Neural cell (in vitro differentiated cells): ENCODE results near the gene TUBA8. TPM values are rescaled to one million over a fixed set of nuclear protein-coding genes. Genes with fewer than 3 reads are reported as not detected.

Experiments
- H2AFZ ChIP-seq: fragments of 200-600, 300-800 bp; sonication (generic), shearing (Covaris generic); 2 replicates; pipeline ENCODE4 v1.6.0; 2014; ENCODE audit warnings: low read depth, mild to moderate bottlenecking, antibody characterized with exemption, low read length, moderate library complexity
- H3F3A ChIP-seq: fragments of 200-600 bp; shearing (Covaris generic); 2 replicates; pipeline ENCODE4 v1.6.1; 2016; ENCODE audit warnings: mild to moderate bottlenecking, moderate library complexity, mixed read lengths, antibody characterized with exemption, low read length; ENCODE audit not compliant: insufficient read depth, poor library complexity, severe bottlenecking
- H3K27ac ChIP-seq: fragments of 200-600, 300-800 bp; sonication (generic), shearing (Covaris generic); 2 replicates; pipeline ENCODE4 v1.5.1; 2014; ENCODE audit warnings: mild to moderate bottlenecking, low read length, moderate library complexity
- H3K27me3 ChIP-seq: fragments of 300-800, 200-600 bp; sonication (generic), shearing (Covaris generic); 2 replicates; pipeline ENCODE4 v1.6.0; 2014; ENCODE audit warnings: mild to moderate bottlenecking, low read depth, low read length, moderate library complexity; ENCODE audit not compliant: insufficient read depth
- H3K36me3 ChIP-seq: fragments of 300-800, 200-600 bp; sonication (generic), shearing (Covaris generic); 2 replicates; pipeline ENCODE4 v1.5.1; 2014; ENCODE audit warnings: mild to moderate bottlenecking, antibody characterized with exemption, low read length, moderate library complexity; ENCODE audit not compliant: insufficient read depth
- H3K4me2 ChIP-seq: fragments of 300-800, 200-600 bp; sonication (generic), shearing (Covaris generic); 2 replicates; pipeline ENCODE4 v1.6.0; 2014; ENCODE audit warnings: mild to moderate bottlenecking, low read length
- H3K4me3 ChIP-seq: fragments of 300-800, 200-600 bp; sonication (generic), shearing (Covaris generic); 2 replicates; pipeline ENCODE4 v1.5.1; 2014; ENCODE audit warnings: mild to moderate bottlenecking, low read length, moderate library complexity
- H3K79me2 ChIP-seq: fragments of 200-600 bp; shearing (Covaris generic); replicated peaks from 2 replicates; pipeline ENCODE4 v1.6.0; 2014; ENCODE audit warnings: mild to moderate bottlenecking, low read length, moderate library complexity; ENCODE audit not compliant: insufficient read depth
- H3K9ac ChIP-seq: fragments of 300-800, 200-600 bp; sonication (generic), shearing (Covaris generic); 2 replicates; pipeline ENCODE4 v1.6.1; 2016; ENCODE audit warnings: mild to moderate bottlenecking, low read length, mixed read lengths
- H3K9me2 ChIP-seq: fragments of 200-600 bp; shearing (Covaris generic); 2 replicates; pipeline ENCODE4 v1.6.1; 2016; ENCODE audit warnings: mild to moderate bottlenecking, low read length, mixed read lengths; ENCODE audit not compliant: insufficient read depth
- H3K9me3 ChIP-seq: fragments of 200-600, 300-800 bp; sonication (generic), shearing (Covaris generic); 2 replicates; pipeline ENCODE4 v1.6.1; 2016; ENCODE audit warnings: mild to moderate bottlenecking, mixed run types, low read length, moderate library complexity, mixed read lengths
- H4K20me1 ChIP-seq: fragments of 200-600 bp; shearing (Covaris generic); 2 replicates; pipeline ENCODE4 v1.6.1; 2016; ENCODE audit warnings: mild to moderate bottlenecking, mixed run types; ENCODE audit not compliant: insufficient read depth
- EP300 ChIP-seq: fragments of 450-650 bp; conservative IDR thresholded peaks from 2 replicates; pipeline ENCODE4 v1.6.1; 2014; ENCODE audit warnings: antibody characterized with exemption, mild to moderate bottlenecking, moderate library complexity; ENCODE audit not compliant: poor library complexity, severe bottlenecking
- EZH2 ChIP-seq: fragments of 200-600, 300-800 bp; shearing (Covaris generic), sonication (generic); IDR thresholded peaks from 2 replicates; pipeline ENCODE4 v1.6.1; 2014; ENCODE audit warnings: antibody characterized with exemption, low read length, borderline replicate concordance, mild to moderate bottlenecking; ENCODE audit not compliant: insufficient read depth, poor library complexity, severe bottlenecking
- MXI1 ChIP-seq: fragments of 450-650 bp; conservative IDR thresholded peaks from 2 replicates; pipeline ENCODE4 v1.6.1; 2014; ENCODE audit warnings: antibody characterized with exemption, mild to moderate bottlenecking; ENCODE audit not compliant: poor library complexity, severe bottlenecking
- POLR2AphosphoS5 ChIP-seq: IDR thresholded peaks from 2 replicates; pipeline ENCODE4 v1.6.1; 2012
- RAD21 ChIP-seq: fragments of 450-650 bp; conservative IDR thresholded peaks from 2 replicates; pipeline ENCODE4 v1.6.1; 2014; ENCODE audit warnings: antibody characterized with exemption, mild to moderate bottlenecking, moderate library complexity
- SMC3 ChIP-seq: fragments of 450-650 bp; conservative IDR thresholded peaks from 2 replicates; pipeline ENCODE4 v1.6.1; 2014; ENCODE audit warnings: antibody characterized with exemption, mild to moderate bottlenecking, moderate library complexity; ENCODE audit not compliant: poor library complexity
- TAF1 ChIP-seq: IDR thresholded peaks from 2 replicates; pipeline ENCODE4 v1.6.1; 2012; ENCODE audit warnings: low read depth
- polyA plus RNA-seq: library from polyadenylated mRNA; depleted of rRNA; stranded (reverse); fragments of >200 nt; gene quantifications from 2 replicates; pipeline ENCODE4 v1.2.3, GENCODE V29; 2014
- TF ChIP-seq, protein P1 (sequence below): fragments of 450-650 bp; IDR thresholded peaks from 2 replicates; pipeline ENCODE4 v1.5.1; 2014; ENCODE audit warnings: antibody characterized with exemption, mild to moderate bottlenecking, moderate library complexity; ENCODE audit not compliant: poor library complexity, severe bottlenecking
- TF ChIP-seq, protein P2 (sequence below): IDR thresholded peaks from 2 replicates; pipeline ENCODE4 v1.6.1; 2012; ENCODE audit warnings: borderline replicate concordance

The TUBA8 gene
- polyA plus RNA-seq, 1 donor from 2014 or later = 1.8 TPM

DNA sequence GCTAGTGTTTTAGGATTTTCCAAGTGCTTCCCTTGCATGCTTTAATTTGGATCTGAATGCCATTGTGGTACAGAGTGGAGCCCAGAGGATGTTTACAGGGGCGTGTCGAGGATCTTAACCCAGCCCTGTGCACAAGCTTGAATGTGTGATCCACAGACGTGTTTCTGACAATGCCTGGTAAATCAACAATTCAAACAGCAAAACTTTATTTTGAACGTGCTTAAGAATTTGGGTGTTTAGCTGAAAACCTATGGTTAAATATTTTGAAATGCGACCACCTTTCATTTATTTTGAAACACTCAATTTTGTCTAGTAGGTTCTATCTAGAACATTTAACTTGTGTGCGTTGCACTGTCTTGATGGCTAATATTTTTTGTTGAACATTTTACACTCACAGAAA lies 1.8 kb downstream of the TUBA8 start:
- Histone ChIP-seq H3K9me3 (no peaks in the 10 kb centered on the region), H3K4me3 (no peak overlapping the region), H3K4me2 (no peak overlapping the region), H3K27me3 (peaks cover 27% of the 10 kb centered on the region), H3F3A (no peaks in the 10 kb centered on the region), H3K27ac (no peak overlapping the region), H3K36me3 (no peaks in the 10 kb centered on the region), H2AFZ (no peak overlapping the region), H3K9ac (no peak overlapping the region), H3K79me2 (no peaks in the 10 kb centered on the region), H3K9me2 (no peaks in the 10 kb centered on the region), H4K20me1 (no peaks in the 10 kb centered on the region)
- TF ChIP-seq SMC3 (no peak), MXI1 (no peak), RAD21 (no peak), EZH2 (no peak), EP300 (no peak), POLR2AphosphoS5 (no peak), TAF1 (no peak)
- TF ChIP-seq, protein P1, sequence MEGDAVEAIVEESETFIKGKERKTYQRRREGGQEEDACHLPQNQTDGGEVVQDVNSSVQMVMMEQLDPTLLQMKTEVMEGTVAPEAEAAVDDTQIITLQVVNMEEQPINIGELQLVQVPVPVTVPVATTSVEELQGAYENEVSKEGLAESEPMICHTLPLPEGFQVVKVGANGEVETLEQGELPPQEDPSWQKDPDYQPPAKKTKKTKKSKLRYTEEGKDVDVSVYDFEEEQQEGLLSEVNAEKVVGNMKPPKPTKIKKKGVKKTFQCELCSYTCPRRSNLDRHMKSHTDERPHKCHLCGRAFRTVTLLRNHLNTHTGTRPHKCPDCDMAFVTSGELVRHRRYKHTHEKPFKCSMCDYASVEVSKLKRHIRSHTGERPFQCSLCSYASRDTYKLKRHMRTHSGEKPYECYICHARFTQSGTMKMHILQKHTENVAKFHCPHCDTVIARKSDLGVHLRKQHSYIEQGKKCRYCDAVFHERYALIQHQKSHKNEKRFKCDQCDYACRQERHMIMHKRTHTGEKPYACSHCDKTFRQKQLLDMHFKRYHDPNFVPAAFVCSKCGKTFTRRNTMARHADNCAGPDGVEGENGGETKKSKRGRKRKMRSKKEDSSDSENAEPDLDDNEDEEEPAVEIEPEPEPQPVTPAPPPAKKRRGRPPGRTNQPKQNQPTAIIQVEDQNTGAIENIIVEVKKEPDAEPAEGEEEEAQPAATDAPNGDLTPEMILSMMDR = no peak
- TF ChIP-seq, protein P2, sequence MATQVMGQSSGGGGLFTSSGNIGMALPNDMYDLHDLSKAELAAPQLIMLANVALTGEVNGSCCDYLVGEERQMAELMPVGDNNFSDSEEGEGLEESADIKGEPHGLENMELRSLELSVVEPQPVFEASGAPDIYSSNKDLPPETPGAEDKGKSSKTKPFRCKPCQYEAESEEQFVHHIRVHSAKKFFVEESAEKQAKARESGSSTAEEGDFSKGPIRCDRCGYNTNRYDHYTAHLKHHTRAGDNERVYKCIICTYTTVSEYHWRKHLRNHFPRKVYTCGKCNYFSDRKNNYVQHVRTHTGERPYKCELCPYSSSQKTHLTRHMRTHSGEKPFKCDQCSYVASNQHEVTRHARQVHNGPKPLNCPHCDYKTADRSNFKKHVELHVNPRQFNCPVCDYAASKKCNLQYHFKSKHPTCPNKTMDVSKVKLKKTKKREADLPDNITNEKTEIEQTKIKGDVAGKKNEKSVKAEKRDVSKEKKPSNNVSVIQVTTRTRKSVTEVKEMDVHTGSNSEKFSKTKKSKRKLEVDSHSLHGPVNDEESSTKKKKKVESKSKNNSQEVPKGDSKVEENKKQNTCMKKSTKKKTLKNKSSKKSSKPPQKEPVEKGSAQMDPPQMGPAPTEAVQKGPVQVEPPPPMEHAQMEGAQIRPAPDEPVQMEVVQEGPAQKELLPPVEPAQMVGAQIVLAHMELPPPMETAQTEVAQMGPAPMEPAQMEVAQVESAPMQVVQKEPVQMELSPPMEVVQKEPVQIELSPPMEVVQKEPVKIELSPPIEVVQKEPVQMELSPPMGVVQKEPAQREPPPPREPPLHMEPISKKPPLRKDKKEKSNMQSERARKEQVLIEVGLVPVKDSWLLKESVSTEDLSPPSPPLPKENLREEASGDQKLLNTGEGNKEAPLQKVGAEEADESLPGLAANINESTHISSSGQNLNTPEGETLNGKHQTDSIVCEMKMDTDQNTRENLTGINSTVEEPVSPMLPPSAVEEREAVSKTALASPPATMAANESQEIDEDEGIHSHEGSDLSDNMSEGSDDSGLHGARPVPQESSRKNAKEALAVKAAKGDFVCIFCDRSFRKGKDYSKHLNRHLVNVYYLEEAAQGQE = no peak

DNA sequence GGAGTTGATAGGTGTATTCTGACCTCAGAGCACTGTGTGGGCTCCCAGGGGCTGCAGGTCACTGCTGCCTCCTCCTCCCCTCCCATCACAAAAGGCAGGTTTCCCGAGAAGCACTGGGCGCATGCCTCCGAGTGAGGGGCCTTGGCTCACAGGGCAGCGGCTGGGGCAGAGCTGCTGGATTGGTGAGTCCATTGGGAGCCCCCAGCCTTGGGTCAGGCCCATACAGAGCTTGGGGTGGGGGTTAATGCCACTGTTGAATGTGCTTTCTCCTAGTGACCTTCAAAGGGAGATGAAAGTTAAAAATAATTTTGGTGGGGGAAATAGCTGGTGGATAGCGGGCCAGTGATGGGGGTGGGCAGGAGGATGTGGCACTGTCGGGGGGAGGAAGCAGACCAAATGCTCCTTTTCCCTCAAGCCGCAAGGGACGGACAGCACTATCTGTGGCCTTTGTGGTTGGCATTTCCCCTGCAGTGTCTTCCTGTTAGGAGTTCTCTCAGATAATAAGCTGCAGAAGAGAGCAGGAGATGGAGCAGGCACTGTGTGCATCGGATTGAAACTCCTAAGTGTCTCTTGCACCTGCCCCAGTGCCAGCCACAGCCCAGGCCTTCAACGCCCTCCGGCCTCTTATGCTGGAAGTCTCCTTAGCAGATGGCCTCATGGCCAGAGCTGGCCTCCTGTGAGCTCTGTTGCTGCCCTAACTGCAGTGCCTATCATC lies 3.2 kb downstream of the TUBA8 start:
- Histone ChIP-seq H3F3A (no peaks in the 10 kb centered on the region), H3K4me3 (no peak overlapping the region), H3K9me3 (no peaks in the 10 kb centered on the region), H3K9me2 (no peaks in the 10 kb centered on the region), H3K4me2 (no peak overlapping the region), H4K20me1 (no peaks in the 10 kb centered on the region), H3K79me2 (no peaks in the 10 kb centered on the region), H2AFZ (no peak overlapping the region), H3K27ac (no peak overlapping the region), H3K27me3 (peaks cover 27% of the 10 kb centered on the region), H3K36me3 (no peaks in the 10 kb centered on the region), H3K9ac (no peak overlapping the region)
- TF ChIP-seq SMC3 = no peak
- no peak for TF ChIP-seq POLR2AphosphoS5
- TF ChIP-seq, protein P1 = no peak
- TF ChIP-seq TAF1 = no peak
- no peak for TF ChIP-seq EP300
- TF ChIP-seq EZH2 = no peak
- no peak for TF ChIP-seq MXI1
- TF ChIP-seq RAD21 = no peak
- TF ChIP-seq, protein P2 = no peak
